ENCODE results near the gene CACNB2.
"Not testable (repeated sequence)": the region's sequence is repeated elsewhere in the genome, so short reads cannot be mapped to it uniquely, and the experiment has no call there.

CACNB2 gene

GRCh38 chr10:18203471-18203870 lies 63.2 kb downstream of the CACNB2 start:
- DNase-seq, result no peak

- DNase-seq, result no peak
These were observed 64.0 kb downstream of the CACNB2 start for GRCh38 chr10:18204039-18204835.

- no peak for DNase-seq
These were observed 65.0 kb downstream of the CACNB2 start for GRCh38 chr10:18205098-18205834.

DNA sequence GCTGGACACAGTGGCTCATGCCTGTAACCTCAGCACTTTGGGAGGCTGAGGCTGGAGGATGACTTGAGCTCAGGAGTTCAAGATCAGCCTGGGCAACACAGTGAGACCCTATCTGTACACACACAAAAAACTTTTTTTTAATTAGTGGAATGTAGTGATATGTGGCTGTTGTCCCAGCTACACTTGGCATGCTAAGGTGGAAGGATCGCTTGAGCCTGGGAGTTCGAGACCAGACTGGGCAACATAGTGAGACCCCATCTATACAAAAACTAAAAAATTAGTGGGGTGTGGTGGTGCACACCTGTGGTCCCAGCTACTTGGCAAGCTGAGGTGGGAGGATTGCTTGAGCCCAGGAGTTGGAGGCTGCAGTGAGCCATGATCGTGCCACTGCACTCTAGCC lies 68.0 kb downstream of the CACNB2 start:
- not testable (repeated sequence) for DNase-seq

DNA sequence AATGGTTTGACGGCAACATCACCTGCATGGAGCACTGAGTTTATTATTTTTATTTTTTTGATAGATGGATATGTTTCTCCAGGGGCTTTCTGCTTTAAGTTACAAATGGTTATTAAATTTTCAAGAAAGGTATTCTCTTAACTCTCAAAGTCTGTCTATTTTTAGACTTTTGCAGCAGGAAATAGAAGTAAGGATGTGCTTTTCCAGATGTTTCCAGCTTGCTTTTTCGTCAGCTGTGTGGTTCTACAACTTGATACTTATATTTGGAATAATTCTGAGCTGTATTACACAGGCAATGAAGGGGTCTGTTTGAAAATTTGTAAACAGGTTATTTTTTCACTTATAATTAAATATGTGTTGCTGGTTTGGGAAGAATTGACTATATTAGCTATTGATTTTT lies 69.0 kb downstream of the CACNB2 start:
- DNase-seq, result no peak

DNA sequence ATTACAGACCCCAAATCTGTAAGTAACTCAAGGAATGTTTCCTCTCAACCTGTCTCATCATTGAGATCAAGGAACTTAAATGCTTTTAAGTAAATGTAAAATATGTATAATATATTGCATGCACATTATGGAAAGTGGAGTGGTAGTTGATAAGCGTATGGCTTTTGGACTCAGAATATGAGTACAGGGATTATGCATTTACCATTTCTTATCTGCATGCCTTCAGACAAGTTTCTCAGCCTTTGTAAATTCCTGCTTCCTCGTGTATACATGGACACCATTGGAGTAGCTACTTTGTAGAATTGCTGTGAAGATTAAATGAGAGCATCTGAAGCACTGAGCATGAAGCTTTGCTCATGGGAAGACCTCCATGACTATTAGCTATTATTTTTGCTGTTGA lies 70.5 kb downstream of the CACNB2 start:
- DNase-seq, result no peak

DNA sequence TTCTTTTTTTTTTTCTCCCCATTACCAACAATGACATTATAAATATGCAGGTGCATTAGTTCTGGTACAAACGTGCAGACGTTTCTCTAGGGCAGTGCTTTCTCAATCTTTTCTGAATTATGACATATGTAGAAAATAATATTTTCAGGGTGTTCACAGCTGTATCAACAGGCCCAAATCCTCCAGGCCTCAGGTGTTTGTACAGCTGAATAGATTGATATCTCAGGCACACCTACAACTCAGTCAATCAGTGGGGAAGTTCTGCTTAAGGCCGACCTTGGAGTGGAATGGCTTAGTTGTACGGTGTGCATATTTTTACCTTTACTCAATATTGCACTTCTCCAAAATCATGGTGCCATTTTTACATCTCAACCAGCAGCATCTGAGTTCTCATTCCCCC lies 71.6 kb downstream of the CACNB2 start:
- no peak for DNase-seq

- no peak for DNase-seq
These were observed 73.0 kb downstream of the CACNB2 start for GRCh38 chr10:18213271-18213670.

DNA sequence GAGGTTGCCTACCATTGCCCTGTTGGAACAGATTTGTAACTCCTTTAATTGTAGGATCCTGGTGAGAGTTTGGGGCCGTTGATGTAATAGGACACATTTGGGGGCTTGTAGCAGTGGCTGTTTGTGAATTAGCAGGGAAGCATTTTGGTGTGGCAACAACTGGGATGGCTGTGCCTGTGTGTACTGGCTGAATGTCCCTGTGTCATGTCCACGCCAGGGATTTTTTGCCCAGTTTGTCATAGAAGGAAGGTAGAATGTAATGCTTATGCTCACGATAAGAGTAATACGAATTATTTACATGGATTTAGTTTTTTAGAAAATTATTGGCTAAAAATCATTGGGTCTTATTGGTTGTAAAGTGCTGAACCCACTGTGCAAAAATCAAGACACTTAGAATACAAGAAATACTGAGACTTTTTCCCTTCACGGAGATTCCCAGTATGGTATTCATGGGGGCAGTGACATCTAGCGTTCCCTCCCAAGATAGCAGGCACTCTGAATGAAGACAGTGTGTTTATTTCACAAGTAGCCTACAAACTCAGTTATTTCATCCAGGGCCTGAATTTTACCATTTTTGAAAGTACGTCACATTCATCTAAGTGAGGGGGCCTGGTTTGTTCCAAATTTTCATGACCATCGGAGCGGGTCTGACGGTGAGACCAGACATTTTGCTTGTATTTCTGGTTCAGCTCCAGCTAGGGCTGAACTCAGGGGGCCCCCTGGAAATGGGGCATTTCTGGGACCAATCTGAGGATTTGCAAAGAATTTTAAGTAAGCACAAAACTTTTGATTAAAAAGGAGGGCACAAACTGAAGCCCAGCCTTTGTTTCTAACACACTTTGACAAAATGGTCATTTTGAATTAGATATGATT lies 74.7 kb downstream of the CACNB2 start:
- DNase-seq, result no peak

- no peak for DNase-seq
These were observed 76.3 kb downstream of the CACNB2 start for GRCh38 chr10:18216482-18216881.

DNA sequence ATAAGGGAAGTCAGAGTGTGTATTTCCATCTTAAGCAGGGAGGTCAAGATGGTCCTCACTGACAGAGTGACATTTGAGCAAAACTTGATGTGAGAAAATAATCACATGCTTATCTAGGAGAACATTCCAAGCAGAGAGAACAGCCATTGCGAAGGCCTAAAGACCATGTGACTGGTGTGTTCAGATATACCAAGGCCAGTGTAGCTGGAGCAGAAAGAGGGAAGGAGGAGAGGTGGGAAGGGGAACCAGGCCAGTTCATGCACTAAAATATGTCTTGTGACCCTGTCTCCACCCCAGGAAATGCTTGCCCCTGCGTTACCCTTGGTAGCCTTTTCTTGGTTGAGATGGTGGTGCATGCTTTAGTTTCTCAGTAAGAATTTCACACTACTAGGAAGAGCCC lies 77.4 kb downstream of the CACNB2 start:
- DNase-seq, result no peak

- DNase-seq, result no peak
These were observed 78.9 kb downstream of the CACNB2 start for GRCh38 chr10:18219146-18219545.

DNA sequence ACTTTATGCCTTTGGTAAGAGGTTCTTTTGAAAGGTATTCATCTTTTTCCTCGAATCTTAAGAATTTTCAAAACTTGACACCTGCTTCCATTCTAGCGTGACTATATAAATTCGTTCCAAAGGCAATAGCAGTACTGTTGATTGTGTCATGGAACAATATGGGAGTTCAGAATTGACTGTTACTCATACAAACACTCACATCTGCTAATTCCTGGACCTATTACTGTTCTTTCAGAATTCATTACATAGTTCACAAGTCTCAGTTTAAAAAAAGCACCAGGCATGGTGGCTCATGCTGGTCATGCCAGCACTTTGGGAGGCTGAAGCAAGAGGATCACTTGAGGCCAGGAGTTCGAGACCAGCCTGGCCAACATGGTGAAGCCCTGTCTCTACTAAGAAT lies 80.9 kb downstream of the CACNB2 start:
- DNase-seq, result no peak

DNA sequence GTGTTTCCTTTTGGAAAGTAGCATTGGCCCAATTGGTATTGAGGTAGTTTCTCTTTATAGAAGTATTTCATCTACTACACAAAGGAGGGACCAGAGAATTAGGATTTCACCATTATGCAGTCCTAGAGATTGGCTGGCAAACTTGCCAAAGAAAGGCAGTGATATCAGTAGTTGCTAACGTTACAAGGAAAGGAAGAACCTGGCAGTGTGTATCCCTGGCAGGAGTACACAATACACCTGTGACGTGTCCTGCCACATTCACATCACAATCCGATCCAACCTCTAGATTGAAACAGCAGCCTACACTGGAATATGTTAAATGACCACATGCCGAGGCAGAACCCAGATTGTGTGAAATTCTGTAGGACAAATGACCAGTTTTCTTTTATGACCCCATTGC lies 81.7 kb downstream of the CACNB2 start:
- DNase-seq, result no peak

DNA sequence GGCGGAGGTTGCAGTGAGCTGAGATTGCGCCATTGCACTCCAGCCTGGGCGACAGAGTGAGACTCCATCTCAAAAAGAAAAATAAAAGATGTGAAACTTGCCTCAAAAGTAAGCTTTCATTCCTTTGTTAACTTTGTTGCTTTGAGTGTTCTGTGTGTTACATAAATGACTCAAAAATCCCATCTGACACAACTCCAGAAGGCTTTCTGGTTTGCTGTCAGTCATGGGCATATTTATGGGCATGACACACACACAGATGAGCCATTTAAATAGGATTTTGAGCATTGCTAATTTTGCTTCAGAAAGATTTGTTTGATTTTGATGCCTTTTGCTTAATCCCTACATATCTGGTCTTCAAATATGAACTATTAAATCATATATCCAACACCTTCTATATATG lies 82.6 kb downstream of the CACNB2 start:
- DNase-seq, result no peak

- DNase-seq, result no peak
These were observed 83.7 kb downstream of the CACNB2 start for GRCh38 chr10:18223898-18224297.

DNA sequence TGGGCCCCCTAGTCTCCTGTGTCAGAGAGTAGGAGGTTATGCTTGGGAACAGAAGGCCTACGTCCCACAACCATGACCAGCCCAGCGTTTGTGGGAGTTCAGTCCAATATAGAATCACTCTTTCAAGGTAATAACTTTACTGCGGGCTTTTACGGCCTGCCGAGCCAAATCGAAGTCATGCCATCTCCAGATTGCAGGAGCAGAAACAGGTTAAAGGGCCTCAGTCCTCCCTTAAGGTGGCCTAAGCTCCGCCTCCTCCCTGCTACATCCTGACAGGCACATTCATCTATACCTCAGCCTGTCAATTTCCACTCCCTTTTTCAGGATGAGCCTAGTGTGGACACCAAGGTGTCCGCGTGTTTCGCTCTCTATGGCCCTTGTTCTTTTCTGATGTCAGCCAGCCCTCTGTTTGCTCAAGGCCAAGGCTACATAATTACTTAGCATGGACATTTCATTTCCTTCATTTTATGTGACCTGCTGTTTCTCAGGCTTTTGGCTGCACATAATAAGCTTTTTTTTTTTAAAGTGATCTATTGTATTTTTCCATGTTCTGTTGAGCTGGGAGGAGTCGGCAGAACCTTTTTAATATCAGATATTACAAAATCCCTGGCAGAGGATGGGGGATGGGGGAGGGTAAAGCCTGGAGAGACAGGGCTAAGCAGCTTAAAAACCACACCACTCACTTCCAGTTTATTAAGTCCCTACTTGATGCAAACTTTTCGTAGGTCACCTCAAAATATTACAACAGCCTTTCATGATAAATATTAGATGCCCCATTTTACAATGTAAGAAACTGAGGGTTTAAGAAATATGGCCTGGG lies 84.6 kb downstream of the CACNB2 start:
- DNase-seq, result no peak

- DNase-seq, result no peak
These were observed 86.1 kb downstream of the CACNB2 start for GRCh38 chr10:18226336-18226735.

DNA sequence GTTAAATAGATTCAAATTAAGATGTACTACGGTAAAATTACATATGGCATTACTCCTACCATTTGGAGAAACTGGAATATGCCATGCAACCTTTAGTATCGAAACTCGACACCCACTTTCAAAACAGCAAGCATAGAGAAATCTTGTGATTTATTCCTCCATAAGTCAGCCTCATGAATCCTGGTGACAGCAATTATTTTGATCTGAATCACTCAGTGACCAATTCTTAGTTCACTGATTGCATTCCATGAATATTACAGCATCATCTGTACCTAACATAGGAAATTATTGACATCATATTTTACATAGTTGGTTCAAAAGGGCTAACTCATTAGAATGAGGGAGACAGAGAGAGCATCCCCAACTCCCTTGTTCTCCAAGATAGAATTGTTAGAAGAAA lies 89.6 kb downstream of the CACNB2 start:
- no peak for DNase-seq

- no peak for DNase-seq
These were observed 90.6 kb downstream of the CACNB2 start for GRCh38 chr10:18230794-18231193.

DNA sequence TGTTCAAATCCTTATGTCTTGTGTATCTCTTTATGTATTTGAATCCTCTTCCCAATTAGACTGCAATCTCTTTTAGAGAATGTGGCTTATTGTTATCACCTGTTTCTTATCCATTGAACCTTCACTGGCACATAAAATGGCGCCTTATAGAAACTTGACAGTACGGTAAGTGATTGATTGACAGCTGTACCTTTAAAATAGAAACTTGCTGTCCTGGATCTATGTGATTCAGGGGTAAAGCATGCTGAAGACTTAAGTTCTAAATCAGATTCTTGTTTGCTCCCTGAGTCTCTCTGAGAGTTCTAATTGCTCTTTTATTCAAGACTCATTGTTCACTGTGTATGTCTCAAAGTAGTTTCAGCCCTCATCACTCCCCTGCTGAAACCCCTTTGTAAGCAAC lies 91.3 kb downstream of the CACNB2 start:
- DNase-seq, result no peak

DNA sequence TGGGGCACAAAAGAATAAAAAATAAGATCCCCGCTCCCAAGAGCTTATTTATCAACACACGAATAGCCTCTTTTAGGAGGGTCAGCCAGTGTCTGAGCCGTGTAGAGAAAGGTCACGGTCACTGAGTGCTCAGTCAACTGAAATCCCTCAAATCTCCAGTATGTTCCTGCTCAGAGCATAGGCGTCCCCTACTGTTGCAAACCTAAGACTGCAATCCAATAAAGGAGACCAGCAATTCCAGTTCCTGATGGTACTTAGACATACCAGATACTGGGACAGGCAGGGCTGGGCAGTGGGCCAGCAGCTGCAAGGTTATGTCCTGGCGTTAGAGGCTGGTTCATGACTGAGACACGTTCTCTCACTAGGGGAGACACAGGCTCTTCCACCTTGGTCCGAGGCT lies 93.6 kb downstream of the CACNB2 start:
- no peak for DNase-seq

DNA sequence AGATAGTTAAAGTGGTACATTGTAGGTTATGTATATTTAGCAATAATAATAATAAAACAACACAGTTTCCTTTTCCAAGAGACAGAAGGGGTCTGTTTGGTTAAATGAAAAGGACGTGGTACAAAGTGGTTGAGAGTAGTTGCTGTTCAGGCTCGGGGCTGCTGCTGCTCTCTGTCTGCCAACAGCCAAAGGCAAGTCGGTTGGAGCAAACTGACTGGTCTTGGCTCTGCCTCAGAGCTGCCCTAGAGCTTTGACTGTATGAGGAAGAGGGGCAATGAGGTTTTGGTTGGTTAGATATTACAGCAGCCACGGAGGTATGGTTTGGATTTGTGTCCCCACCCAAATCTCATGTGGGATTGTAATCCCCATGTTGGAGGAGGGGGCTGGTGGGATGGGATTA lies 95.3 kb downstream of the CACNB2 start:
- DNase-seq, result no peak

All from NCI-H1048 (cell line).